AG09309 (cell line): ENCODE data around the gene TAF11.

Experiments used
- DNase-seq: peaks from one replicate; pipeline ENCODE4 v3.0.0-alpha.2; 2010; ENCODE audit warnings: low read depth
- H3K4me3 ChIP-seq: 2 replicates; pipeline ENCODE4 v1.5.1; 2011; ENCODE audit warnings: mild to moderate bottlenecking, low read depth, low read length, moderate library complexity; ENCODE audit not compliant: control insufficient read depth
- TF ChIP-seq, protein P1 (sequence below): IDR thresholded peaks from 2 replicates; pipeline ENCODE4 v1.5.1; 2011; ENCODE audit warnings: mild to moderate bottlenecking, low read depth, low read length, inconsistent platforms; ENCODE audit not compliant: insufficient read depth, control insufficient read depth; ENCODE audit errors: missing control alignments

Gene TAF11

DNA sequence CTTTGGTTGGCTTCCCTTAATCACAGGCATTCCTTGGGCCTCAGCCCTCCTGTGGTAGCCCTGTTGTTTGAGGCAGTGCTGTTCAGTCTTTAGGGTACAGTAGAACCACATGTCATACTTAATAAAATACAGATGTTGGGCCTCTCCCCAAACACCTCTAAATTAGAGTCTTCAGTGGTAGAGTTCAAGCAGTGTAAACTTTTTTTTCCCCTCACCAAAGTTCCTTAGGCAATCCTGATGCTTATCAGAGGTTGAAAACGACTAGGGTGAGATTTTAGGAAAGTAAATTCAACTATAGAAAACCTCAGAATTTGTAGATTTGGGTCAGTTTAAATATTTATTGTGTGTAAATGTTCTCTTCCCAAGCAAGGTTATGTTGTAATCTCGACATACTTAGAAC is 51.4 kb downstream of the TAF11 start:
- TF ChIP-seq, protein P1, sequence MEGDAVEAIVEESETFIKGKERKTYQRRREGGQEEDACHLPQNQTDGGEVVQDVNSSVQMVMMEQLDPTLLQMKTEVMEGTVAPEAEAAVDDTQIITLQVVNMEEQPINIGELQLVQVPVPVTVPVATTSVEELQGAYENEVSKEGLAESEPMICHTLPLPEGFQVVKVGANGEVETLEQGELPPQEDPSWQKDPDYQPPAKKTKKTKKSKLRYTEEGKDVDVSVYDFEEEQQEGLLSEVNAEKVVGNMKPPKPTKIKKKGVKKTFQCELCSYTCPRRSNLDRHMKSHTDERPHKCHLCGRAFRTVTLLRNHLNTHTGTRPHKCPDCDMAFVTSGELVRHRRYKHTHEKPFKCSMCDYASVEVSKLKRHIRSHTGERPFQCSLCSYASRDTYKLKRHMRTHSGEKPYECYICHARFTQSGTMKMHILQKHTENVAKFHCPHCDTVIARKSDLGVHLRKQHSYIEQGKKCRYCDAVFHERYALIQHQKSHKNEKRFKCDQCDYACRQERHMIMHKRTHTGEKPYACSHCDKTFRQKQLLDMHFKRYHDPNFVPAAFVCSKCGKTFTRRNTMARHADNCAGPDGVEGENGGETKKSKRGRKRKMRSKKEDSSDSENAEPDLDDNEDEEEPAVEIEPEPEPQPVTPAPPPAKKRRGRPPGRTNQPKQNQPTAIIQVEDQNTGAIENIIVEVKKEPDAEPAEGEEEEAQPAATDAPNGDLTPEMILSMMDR, result no peak
- no peak overlapping the region for H3K4me3 ChIP-seq
- no peak for DNase-seq

DNA sequence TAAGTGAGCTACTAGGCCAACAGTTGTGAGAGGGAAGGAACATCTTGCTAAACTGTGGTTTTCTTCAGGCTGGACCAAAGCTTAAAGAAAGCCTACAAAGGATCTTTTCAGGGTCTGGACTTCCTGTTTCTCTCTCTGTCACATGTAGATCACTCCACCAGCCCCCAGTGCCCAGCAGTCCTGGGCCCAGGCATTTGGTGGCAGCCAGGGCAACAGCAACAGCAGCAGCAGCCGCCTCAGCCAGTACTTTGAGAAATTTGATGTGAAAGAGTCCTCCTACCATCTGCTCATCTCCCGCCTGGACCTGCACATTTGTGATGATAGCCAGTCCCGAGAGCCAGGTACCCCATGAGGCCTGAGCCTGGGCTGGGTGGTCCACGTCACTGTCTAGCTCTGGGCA is 51.8 kb downstream of the TAF11 start:
- TF ChIP-seq, protein P1, result no peak
- no peak for DNase-seq
- H3K4me3 ChIP-seq, result no peak overlapping the region

DNA sequence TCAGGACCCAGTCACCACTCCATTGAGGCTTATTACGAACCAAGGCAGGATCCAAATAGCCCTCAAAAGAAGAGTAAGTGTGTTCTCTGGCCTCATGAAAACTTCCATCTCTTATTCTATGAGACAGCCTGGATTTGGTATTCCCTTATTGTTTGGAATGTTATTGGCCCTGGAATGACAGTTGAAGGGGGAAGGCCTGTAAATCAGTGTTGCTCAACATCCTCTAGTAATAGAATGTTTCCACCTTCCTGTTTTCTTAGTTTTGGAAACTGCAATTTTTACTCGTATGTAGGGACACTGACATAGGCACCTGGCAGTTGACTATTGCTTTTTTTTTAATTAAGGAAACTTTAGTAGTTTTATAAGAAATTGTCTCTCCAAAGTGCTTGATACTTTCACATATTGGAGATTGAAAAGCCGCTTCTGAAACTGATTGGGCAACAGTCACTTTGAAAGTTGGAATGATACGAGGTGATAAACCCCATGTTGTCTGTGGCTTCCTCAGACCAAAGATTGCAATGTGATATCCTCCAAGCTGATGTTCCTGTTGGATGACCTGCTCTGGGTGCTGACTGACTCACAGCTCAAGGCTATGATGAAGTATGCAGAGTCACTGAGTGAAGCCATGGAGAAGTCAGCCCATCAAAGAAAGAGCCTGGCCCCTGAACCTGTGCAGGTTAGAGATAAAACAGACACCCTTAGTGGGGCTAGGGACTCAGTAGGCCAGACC is 52.9 kb downstream of the TAF11 start:
- no peak overlapping the region for H3K4me3 ChIP-seq
- DNase-seq, result peak; percentile 18
- TF ChIP-seq, protein P1, result no peak

DNA sequence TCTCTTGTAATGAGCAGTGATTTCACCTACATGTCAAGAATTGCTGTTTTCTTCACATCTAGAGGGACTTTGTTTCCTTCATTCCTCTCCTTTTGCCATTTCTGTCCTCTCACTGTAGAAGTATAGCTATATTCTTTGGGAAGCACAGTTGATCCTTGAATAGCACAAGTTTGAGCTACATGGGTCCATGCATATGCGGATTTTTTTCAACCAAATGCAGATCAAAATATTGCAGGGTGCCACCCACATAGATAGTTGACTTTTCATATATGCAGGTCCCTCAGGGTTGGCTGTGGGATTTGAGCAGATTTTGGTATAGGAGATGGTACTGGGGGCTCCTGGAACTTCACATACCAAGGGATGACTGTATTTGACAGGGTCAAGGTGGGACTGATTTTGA is 54.9 kb downstream of the TAF11 start:
- no peak overlapping the region for H3K4me3 ChIP-seq
- TF ChIP-seq, protein P1, result no peak
- DNase-seq, result no peak

DNA sequence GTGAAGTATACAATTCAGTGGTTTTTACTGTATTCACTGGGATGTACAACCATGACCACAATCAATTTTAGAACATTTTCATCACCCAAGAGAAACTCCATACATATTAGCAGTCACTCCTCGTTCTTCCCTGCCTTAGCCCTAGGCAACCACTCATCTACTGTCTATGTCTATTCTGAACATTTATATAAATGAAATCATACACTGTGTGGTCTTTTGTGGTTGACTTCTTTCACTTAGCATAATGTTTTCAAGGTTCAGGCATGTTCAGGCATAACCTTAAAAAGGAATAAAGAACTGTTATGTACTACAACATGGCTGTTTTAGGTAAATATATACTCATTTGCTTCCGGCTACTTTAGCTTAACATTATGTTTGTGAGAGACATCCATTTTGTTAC is 58.7 kb downstream of the TAF11 start:
- TF ChIP-seq, protein P1, result no peak
- no peak overlapping the region for H3K4me3 ChIP-seq
- DNase-seq, result no peak
